NOMO-1 treated with dmso at 0.1 percent for 144 hours (cell line): ENCODE measurements around the gene BCO2.
"Not testable (repeated sequence)": the region's sequence is repeated elsewhere in the genome, so short reads cannot be mapped to it uniquely, and the experiment has no call there.

Experiments
- DNase-seq: peaks from one replicate; lab custom pipeline; 2025; ENCODE audit not compliant: unreplicated experiment; lab: John Stamatoyannopoulos, UW

The BCO2 gene, protein sequence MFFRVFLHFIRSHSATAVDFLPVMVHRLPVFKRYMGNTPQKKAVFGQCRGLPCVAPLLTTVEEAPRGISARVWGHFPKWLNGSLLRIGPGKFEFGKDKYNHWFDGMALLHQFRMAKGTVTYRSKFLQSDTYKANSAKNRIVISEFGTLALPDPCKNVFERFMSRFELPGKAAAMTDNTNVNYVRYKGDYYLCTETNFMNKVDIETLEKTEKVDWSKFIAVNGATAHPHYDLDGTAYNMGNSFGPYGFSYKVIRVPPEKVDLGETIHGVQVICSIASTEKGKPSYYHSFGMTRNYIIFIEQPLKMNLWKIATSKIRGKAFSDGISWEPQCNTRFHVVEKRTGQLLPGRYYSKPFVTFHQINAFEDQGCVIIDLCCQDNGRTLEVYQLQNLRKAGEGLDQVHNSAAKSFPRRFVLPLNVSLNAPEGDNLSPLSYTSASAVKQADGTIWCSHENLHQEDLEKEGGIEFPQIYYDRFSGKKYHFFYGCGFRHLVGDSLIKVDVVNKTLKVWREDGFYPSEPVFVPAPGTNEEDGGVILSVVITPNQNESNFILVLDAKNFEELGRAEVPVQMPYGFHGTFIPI

DNA sequence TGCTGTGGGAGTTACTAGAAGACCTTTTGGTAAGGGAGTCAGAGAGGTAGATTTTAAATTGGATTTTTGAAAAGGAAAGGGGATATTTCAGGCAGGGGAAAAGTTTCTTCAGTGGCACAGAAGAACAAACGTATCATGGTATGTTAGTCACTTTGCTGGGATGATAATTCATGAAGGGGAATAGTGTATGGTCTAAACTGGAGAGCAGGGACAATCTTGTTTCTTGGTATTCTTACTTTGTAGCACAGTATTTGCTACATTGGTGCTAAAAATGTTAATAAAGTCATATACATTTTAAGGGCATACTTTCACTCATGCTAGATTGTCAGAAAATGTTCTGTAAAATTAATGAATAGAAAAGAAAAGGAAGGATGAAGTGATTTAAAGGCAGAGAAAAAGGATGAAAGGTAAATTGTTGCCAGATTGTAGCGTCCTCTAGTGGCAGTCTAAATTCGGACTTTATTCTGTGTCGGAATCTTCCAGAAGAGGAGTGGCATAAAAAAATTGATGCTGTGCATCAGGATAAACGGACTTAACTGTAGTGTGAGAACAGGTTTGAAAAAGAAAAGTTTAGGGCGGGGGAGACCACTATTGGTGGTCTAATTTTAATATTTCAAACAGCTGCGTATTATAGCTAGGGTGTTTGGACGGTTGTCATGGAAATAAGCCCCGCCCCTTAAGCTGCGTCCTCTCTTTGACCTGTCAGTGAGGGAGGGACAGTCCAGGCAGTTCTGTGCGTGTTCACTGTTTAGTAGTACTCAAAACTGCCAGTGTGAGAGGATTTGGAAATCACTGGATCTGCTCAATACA lies at the start of gene BCO2:
TSS of gene BCO2 (plus strand) at position 724 of the 810 bp plus-strand sequence. CDS start 90 bp downstream, outside the sequence.
- DNase-seq = no peak

DNA sequence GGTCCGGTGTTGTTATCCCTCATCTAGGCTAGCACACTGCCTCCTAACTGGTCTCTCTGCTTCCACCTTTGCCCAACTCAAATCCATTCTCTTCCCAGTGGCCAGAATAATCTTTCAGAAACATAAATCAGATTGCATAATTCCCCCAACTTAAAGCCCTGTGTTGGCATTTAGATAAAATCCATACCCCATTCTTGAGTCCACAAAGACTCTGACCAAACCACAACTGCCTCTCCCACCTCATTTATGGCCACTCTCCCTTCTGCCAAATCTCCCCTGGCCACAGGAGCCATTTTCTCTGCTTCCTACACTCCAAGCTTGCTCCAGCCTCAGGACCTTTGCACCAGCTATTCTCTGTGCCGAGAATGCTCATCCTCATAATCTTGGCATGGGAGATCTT lies 48.3 kb upstream of the BCO2 start:
- DNase-seq = no peak

DNA sequence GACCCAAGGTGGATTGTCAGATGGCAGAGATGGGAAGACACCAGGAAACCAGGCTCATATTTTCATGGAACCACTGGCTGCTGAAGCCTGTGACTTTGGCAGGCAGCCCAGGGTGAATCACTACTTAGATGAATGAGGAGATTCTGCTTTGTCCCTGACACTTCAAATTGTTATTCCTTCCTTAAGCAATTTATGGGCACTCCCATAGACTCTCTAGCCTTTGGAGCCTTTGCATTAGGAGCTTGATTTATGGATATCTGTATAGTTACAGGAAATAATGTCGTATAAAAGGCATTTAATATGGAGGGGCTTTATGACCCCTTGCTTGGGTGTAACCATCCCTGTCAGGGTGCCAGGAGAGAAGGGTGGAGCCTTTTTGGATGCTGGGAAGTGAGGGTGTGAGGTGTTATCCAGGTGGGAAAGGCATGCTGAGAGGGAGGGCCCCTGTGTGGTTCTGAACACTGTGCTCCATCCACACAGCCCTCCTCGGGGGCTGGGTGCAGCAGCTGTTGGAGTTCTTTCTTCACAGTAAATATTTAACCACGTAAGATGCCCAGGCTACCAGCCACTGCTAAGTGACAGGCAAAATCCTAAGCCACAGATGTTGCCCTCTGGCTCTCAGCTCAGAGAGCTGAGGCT lies 46.7 kb upstream of the BCO2 start:
- DNase-seq = no peak

GRCh38 chr11:112129656-112130055 lies 45.7 kb upstream of the BCO2 start:
- peak; percentile 21 for DNase-seq

DNA sequence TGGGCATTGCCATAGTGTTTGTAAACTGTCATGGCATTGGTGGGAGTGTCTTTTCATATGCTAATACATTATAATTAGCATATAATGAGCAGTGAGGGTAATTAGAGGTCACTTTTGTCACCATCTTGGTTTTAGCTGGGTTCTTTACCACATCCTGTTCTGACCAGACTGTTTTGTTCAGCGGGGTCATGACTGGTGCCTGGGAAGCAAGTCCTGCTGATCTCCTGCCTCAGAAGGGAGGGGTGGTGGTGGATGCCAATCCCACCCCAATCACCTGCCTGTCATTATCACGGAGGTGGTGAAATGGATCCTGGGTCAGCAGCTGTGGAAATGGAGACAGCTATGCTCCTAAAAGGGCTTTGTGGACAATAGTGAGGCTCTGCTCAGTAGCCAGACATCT lies 42.6 kb upstream of the BCO2 start:
- no peak for DNase-seq

- DNase-seq = no peak
These were observed 40.8 kb upstream of the BCO2 start for GRCh38 chr11:112134473-112134872.

DNA sequence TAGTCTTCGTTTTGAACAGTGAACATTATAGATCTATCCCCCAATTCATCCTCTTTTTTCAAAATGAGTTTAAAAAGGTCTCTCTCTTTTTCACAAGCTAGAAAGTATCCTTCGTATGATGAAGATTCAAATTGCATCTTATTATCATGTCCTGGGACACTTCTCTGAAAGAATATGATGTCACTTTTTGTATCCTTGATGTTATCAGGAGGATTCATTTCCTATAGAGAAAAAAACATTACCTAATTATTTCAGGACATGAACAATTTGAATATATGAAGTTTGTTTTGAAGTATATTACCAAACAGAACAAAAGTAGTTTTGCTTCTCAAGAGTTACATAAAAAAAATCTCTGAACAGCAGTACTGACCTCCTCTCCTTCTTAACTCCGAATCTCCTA lies 31.7 kb upstream of the BCO2 start:
- DNase-seq = no peak

- DNase-seq = no peak
These were observed 24.8 kb upstream of the BCO2 start for GRCh38 chr11:112150517-112150916.

GRCh38 chr11:112156153-112156955 lies 19.0 kb upstream of the BCO2 start:
- DNase-seq = no peak

DNA sequence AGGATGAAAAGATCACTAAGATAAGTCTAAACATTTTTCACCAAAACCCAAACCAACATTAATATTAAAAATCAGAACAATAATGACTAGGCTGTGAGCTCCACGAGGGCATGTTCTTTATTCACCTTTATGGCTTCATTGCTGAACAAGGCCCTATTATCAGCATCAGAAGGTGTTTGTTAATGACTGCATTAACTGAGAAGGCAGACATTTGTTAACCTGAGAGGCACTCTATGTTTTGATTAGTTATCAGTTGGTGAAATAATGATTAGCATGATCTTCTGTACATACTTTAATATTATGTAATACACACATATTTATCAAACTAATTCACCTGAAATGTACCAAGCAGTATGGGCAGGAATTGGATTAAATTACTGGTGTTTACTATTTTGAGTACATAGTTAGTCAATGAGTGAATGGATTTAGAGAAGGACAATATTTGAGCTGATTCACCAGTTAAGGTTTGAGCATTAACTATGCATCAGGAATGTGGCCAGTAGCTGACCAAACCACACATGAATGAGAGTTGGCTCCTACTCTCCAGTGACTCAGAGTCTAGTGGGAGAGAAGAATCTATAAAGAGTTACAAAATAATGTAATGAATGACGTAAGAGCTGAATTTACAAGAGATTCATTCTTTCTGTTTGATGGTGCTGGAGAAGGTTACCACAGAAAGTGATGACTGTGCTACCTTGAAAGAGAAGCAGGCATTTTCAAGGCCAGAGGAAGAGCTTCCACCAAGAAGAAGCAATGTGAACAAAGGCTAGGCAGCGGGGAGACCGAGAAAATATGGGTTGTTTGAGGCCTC lies 18.2 kb upstream of the BCO2 start:
- DNase-seq = peak; percentile 54

DNA sequence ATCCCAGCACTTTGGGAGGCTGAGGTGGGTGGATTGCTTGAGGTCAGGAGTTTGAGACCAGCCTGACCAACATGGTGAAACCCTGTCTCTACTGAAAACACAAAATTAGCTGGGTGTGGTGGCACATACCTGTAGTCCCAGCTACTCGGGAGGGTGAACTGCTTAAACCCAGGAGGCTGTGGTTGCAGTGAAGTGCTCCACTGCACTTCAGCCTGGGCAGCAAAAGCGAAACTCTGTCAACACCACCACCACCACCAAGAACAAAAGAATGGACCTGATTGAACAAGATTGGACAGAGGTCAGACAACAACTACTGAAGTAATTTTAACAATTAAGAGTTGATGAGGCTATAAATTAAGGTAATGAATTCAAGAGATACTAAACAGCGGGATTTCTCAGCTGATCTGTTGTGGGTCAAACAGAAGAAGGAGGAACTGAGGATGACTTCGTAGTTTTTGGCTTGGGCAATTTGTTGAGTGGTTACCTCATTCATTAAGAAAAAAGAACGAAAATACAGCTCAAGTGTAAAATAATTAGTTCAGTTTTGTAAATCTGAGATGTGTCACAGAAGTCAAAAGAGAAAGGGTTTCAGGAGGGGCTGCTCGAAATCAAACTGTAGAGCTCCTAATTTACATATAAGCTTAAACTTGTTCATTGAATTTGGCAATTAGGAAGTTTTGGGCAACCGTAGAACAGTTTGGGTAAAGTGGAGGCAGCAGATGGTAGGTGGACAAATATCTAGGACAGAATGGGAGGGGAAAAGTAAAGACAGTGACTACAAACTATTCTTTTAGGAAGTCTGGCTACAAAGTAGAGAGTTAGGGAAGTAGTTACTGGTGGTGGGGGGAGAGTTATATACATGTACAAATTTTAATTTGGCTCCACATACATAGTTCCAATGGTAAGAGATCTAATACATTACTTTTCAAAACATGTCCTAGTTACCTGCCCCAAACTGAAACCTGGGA lies 15.9 kb upstream of the BCO2 start:
- peak; percentile 22 for DNase-seq

- DNase-seq = no peak
These were observed 15.0 kb upstream of the BCO2 start for GRCh38 chr11:112160091-112160848.

GRCh38 chr11:112161012-112161411 lies 14.3 kb upstream of the BCO2 start:
- peak; percentile 11 for DNase-seq

- not testable (repeated sequence) for DNase-seq
These were observed 13.1 kb upstream of the BCO2 start for GRCh38 chr11:112162200-112162599.

GRCh38 chr11:112162761-112163546 lies 12.4 kb upstream of the BCO2 start:
- no peak for DNase-seq

DNA sequence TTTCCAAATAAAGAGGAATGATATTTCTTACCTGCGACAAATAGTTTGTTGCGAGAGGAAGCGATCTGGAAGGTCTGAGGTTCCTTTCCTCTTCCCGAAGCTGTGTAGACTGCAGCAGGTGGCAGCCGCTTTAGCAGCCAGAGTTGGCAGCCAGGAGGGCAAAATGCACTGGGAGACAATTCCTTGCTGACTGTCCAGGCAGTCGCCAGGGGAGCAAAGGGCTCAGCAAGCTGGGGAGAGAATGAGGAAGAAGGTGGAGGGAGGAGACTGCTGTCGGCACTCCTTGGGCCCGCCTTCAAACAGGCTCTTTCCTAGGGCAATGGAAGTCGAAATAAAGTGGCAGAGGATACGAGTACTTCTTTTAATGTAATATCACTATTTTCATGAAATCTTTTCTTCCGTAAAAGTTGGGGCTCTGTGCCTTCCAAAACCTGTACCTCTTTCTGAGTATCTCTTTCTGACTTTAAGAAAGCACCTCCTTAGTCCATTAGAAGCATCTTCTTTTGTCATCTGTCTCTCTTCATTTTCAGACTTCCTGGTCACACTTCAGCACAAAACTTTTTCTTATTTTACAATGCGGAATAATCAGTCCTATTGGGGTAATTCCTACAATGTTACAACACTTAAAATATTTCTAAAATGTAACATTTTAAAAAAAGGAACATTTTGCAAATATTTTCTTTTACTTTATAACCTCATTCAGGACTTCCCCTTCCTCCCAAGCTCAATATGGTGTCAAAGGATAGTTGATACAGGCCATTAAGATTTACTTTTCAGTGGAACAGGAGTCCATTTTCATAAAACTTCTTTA lies 11.2 kb upstream of the BCO2 start, which contains the start of gene IL18:
TSS of gene IL18 (minus strand) at position 220 of the 811 bp plus-strand sequence. CDS start 9,041 bp downstream, outside the sequence.
- DNase-seq = peak; percentile 56
